Measurements from ENCODE around the gene UNKL. TPM values are rescaled to one million over a fixed set of nuclear protein-coding genes. Genes with fewer than 3 reads are reported as not detected.

The UNKL gene
- total RNA-seq, 1 experiment from 2014 or later: 32.0 TPM

DNA sequence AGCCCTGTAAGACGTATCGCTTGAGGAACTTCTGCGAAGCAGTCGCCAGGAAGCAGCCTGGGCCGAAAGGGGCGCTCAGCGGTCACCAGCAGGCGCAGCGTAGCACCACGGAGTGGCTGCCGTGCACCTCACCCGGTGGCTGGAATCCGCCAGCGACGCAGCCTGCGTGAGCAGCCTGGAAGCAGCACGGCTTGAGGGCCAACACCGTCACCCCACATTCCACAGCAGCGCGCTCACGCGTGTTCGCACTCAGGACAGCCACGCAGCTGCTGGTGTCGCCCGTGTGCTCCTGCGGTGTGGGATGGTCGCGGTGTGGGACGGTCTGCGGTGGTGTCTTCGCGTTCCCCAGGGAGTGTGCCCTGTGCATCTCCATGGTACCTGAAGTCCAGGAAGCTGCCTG, 95.5 kb downstream of the UNKL start:
- peaks cover 8% of the 10 kb centered on the region; the same call in 1 of the 2 replicates for H3K79me2 ChIP-seq (ENCODE audit: insufficient read depth, low read length)
- no peak overlapping the region for H3K27ac ChIP-seq (ENCODE audit: insufficient read length, low read depth, low read length)
- H3K4me1 ChIP-seq (ENCODE audit: insufficient read depth, low read length): no peaks in the 10 kb centered on the region
- H2BK15ac ChIP-seq (ENCODE audit: low read depth, low read length): no peak overlapping the region
- H3K79me1 ChIP-seq (ENCODE audit: insufficient read depth, low read depth, low read length, poor library complexity, severe bottlenecking): peaks cover 5% of the 10 kb centered on the region
- H2BK20ac ChIP-seq (ENCODE audit: low read depth, low read length, poor library complexity, severe bottlenecking): no peak overlapping the region
- Mint-ChIP-seq H3K27ac (no peak overlapping the region), H3K9me3 (no peaks in the 10 kb centered on the region), H3K27me3 (ENCODE audit: low read depth) (no peaks in the 10 kb centered on the region), H3K4me1 (no peaks in the 10 kb centered on the region), H3K4me3 (no peak overlapping the region), H3K36me3 (ENCODE audit: insufficient read depth in 1 of 3, low read depth in 3 of 3) (peaks cover 53 to 91% (median 77%) of the 10 kb centered on the region in 3 experiments)
- no peaks in the 10 kb centered on the region for H3K27me3 ChIP-seq (ENCODE audit: insufficient read depth, low read length)
- no peak overlapping the region for H4K8ac ChIP-seq (replicated peaks; ENCODE audit: insufficient read length, low read depth, low read length)
- no peak overlapping the region for H2BK12ac ChIP-seq (ENCODE audit: insufficient read length, low read depth, low read length)
- H3K4me2 ChIP-seq (ENCODE audit: insufficient read depth, insufficient read length, low read length): no peak overlapping the region
- H3K23me2 ChIP-seq (ENCODE audit: insufficient read length, low read depth, low read length, poor library complexity, severe bottlenecking): no peaks in the 10 kb centered on the region
- no peak overlapping the region for H3K18ac ChIP-seq (ENCODE audit: insufficient read length, low read depth, low read length)
- no peak overlapping the region for H3K4ac ChIP-seq (ENCODE audit: low read depth, low read length)
- no peaks in the 10 kb centered on the region for H4K20me1 ChIP-seq (ENCODE audit: control insufficient read depth, insufficient read depth, insufficient read length)
- no CpG with 5 or more reads among the region's 33 CpGs for WGBS (ENCODE audit: extremely low coverage, insufficient read length, low lambda C conversion rate)
- H3K14ac ChIP-seq (ENCODE audit: insufficient read depth, low read length): no peak overlapping the region
- H2BK5ac ChIP-seq (ENCODE audit: insufficient read length, low read length): no peak overlapping the region
- H3K9me3 ChIP-seq (ENCODE audit: control insufficient read depth, low read depth, low read length): no peaks in the 10 kb centered on the region
- no peak overlapping the region for H3K9ac ChIP-seq (ENCODE audit: extremely low read depth, insufficient read length, low read length)
- H3K56ac ChIP-seq (ENCODE audit: insufficient read length, low read depth, low read length): no peak overlapping the region
- TF ChIP-seq, protein P1, sequence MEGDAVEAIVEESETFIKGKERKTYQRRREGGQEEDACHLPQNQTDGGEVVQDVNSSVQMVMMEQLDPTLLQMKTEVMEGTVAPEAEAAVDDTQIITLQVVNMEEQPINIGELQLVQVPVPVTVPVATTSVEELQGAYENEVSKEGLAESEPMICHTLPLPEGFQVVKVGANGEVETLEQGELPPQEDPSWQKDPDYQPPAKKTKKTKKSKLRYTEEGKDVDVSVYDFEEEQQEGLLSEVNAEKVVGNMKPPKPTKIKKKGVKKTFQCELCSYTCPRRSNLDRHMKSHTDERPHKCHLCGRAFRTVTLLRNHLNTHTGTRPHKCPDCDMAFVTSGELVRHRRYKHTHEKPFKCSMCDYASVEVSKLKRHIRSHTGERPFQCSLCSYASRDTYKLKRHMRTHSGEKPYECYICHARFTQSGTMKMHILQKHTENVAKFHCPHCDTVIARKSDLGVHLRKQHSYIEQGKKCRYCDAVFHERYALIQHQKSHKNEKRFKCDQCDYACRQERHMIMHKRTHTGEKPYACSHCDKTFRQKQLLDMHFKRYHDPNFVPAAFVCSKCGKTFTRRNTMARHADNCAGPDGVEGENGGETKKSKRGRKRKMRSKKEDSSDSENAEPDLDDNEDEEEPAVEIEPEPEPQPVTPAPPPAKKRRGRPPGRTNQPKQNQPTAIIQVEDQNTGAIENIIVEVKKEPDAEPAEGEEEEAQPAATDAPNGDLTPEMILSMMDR (conservative IDR thresholded peaks at IDR 0.05): no peak
- H4K91ac ChIP-seq (ENCODE audit: insufficient read length, low read depth, low read length): no peak overlapping the region
- no peak for DNase-seq
- no peak overlapping the region for H3T11ph ChIP-seq (ENCODE audit: low read length)
- H4K5ac ChIP-seq (ENCODE audit: insufficient read length, low read depth, low read length): no peak overlapping the region
- no peak overlapping the region for H3K23ac ChIP-seq (ENCODE audit: insufficient read length, low read depth, low read length)
- no peak overlapping the region for H2AK5ac ChIP-seq (ENCODE audit: insufficient read length, low read length)
- H2AFZ ChIP-seq (ENCODE audit: low read length): no peak overlapping the region
- no peak overlapping the region for H2BK120ac ChIP-seq (ENCODE audit: low read depth, low read length, poor library complexity, severe bottlenecking)
